ENCODE measurements around the gene LHFPL2. TPM values are rescaled to one million over a fixed set of nuclear protein-coding genes. Genes with fewer than 3 reads are reported as not detected.

Gene LHFPL2
- total RNA-seq, 2 experiments from 2014 or later, result 0.20 TPM; not detected in 1

GRCh38 chr5:78604689-78605285 lies 43.8 kb downstream of the LHFPL2 start:
- Mint-ChIP-seq H3K27ac (no peak overlapping the region), H3K9me3 (no peaks in the 10 kb centered on the region)
- CTCF ChIA-PET, result no interaction called here

DNA sequence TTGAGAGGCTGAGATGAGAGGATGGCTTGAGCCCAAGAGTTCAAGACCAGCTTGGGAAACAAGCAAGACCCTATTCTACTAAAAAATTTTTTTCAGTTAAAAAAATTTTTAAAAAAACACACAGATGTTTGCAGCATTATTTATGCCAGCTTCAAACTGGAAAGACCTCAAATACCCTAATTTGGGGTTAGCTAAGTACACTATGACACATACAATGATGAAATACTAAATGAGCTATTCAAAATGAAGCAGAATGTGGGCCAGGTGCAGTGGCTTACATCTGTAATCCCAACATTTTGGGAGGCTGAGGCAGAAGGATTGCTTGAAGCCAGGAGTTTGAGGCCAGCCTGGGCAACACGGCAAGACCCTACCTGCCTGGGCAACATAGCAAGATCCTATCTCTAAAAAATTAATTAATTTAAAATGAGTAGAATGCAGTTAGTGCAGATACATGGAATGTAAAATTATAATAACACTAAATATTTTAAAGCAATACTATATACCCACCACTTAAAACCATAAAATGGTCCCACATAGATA lies 44.9 kb downstream of the LHFPL2 start:
- ATAC-seq, result no peak
- TF ChIP-seq, protein P1, sequence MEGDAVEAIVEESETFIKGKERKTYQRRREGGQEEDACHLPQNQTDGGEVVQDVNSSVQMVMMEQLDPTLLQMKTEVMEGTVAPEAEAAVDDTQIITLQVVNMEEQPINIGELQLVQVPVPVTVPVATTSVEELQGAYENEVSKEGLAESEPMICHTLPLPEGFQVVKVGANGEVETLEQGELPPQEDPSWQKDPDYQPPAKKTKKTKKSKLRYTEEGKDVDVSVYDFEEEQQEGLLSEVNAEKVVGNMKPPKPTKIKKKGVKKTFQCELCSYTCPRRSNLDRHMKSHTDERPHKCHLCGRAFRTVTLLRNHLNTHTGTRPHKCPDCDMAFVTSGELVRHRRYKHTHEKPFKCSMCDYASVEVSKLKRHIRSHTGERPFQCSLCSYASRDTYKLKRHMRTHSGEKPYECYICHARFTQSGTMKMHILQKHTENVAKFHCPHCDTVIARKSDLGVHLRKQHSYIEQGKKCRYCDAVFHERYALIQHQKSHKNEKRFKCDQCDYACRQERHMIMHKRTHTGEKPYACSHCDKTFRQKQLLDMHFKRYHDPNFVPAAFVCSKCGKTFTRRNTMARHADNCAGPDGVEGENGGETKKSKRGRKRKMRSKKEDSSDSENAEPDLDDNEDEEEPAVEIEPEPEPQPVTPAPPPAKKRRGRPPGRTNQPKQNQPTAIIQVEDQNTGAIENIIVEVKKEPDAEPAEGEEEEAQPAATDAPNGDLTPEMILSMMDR (IDR thresholded peaks at IDR 0.05), result no peak
- intact Hi-C loops (cut with micrococcal nuclease), result no loop called here
- POLR2A ChIA-PET, result no interaction called here
- Mint-ChIP-seq H3K9me3 (no peaks in the 10 kb centered on the region), H3K36me3 (ENCODE audit: low read depth) (no peaks in the 10 kb centered on the region), H3K4me3 (no peak overlapping the region), H3K27me3 (no peaks in the 10 kb centered on the region), H3K27ac (no peak overlapping the region), H3K4me1 (ENCODE audit: low read depth) (no peaks in the 10 kb centered on the region)
- CTCF ChIA-PET, result no interaction called here
- no peak for DNase-seq

More at GRCh38 chr5:78604689-78605285, 43.8 kb downstream of the LHFPL2 start:
- POLR2A ChIA-PET, result no interaction called here
- intact Hi-C loops (cut with micrococcal nuclease), result no loop called here
- DNase-seq, result no peak
- ATAC-seq, result no peak
- TF ChIP-seq, protein P1 (IDR thresholded peaks at IDR 0.05), result no peak
- Mint-ChIP-seq H3K4me1 (ENCODE audit: low read depth) (no peaks in the 10 kb centered on the region), H3K4me3 (no peak overlapping the region), H3K36me3 (ENCODE audit: low read depth) (no peaks in the 10 kb centered on the region), H3K27me3 (no peaks in the 10 kb centered on the region)

GRCh38 chr5:78602400-78602799 lies 46.2 kb downstream of the LHFPL2 start:
- no peaks in the 10 kb centered on the region for H3K36me3 Mint-ChIP-seq (ENCODE audit: low read depth)
- POLR2A ChIA-PET, result no interaction called here

GRCh38 chr5:78601559-78602314 lies 46.8 kb downstream of the LHFPL2 start:
- Mint-ChIP-seq H3K27me3 (no peaks in the 10 kb centered on the region), H3K36me3 (ENCODE audit: low read depth) (no peaks in the 10 kb centered on the region), H3K9me3 (no peaks in the 10 kb centered on the region), H3K27ac (no peak overlapping the region), H3K4me3 (no peak overlapping the region), H3K4me1 (ENCODE audit: low read depth) (no peaks in the 10 kb centered on the region)
- ATAC-seq (no peak), DNase-seq (no peak)
- ChIA-PET CTCF (interaction anchor here (1.4 kb wide), 1 partner anchor 140 kb away, joined by 3 read pairs; no protein-coding TSS in a partner anchor), POLR2A (no interaction called here)
- intact Hi-C loops (cut with micrococcal nuclease), result no loop called here
- TF ChIP-seq, protein P1 (IDR thresholded peaks at IDR 0.05), result no peak

More at GRCh38 chr5:78602400-78602799, 46.2 kb downstream of the LHFPL2 start:
- Mint-ChIP-seq H3K27ac (no peak overlapping the region), H3K9me3 (no peaks in the 10 kb centered on the region), H3K4me1 (ENCODE audit: low read depth) (no peaks in the 10 kb centered on the region), H3K27me3 (no peaks in the 10 kb centered on the region), H3K4me3 (no peak overlapping the region)
- TF ChIP-seq, protein P1 (IDR thresholded peaks at IDR 0.05), result no peak
- intact Hi-C loops (cut with micrococcal nuclease), result no loop called here
- CTCF ChIA-PET, result interaction anchor here (1.4 kb wide), 1 partner anchor 139 kb away, joined by 3 read pairs; no protein-coding TSS in a partner anchor
- no peak for DNase-seq
- ATAC-seq, result no peak

Measured in activated CD8-positive, alpha-beta T cell treated with anti-CD3 and anti-CD28 coated beads for 36 hours (primary cell).